ENCODE measurements around the gene CTNNA3.
A peak's percentile ranks its signal among the peaks of the same experiment; 100 is the strongest.

The CTNNA3 gene

DNA sequence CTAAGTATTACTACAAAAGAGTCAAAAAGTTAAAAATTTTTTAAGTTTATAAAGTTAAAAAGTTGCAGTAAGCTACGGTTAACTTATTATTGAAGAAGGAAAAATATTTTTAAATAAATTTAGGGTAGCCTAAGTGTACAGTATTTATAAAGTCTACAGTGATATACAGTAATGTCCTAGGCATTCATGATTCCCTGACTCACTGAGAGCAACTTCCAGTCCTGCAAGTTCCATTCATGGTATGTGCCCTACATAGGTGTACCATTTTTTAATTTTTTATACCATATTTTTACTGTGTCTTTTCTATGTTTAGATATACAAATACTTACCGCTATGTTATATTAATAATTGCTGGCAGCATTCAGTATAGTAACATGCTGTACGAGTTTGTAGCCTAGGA, 92.3 kb downstream of the CTNNA3 start:
- H3K4me3 ChIP-seq (ENCODE audit: low read length) = no peak overlapping the region
- DNase-seq (ENCODE audit: low read depth) = peak; percentile 48
- TF ChIP-seq CTCF (IDR thresholded peaks at IDR 0.05; ENCODE audit: insufficient read depth, low read depth, low read length, missing control alignments) = no peak

DNA sequence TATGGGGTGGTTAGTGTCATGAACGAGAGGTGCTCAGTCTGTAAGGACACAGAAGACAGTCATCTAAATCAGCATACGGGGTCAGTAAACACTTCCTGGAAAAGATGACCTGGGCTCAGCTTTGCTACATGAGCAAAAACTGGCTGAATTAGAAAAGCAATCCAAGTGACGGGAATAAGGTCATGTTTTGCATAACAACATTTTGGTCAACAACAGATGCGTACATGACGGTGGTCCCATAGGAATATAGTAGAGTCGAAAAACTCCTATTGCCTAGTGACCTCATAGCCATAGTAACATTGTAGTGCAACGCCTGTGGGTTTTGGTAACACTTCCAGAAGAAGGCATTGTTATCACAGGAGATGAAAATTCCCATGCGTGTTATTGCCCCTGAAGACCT, 92.9 kb downstream of the CTNNA3 start:
- no peak overlapping the region for H3K4me3 ChIP-seq (ENCODE audit: low read length)
- TF ChIP-seq CTCF (IDR thresholded peaks at IDR 0.05; ENCODE audit: insufficient read depth, low read depth, low read length, missing control alignments) = no peak
- DNase-seq (ENCODE audit: low read depth) = no peak

DNA sequence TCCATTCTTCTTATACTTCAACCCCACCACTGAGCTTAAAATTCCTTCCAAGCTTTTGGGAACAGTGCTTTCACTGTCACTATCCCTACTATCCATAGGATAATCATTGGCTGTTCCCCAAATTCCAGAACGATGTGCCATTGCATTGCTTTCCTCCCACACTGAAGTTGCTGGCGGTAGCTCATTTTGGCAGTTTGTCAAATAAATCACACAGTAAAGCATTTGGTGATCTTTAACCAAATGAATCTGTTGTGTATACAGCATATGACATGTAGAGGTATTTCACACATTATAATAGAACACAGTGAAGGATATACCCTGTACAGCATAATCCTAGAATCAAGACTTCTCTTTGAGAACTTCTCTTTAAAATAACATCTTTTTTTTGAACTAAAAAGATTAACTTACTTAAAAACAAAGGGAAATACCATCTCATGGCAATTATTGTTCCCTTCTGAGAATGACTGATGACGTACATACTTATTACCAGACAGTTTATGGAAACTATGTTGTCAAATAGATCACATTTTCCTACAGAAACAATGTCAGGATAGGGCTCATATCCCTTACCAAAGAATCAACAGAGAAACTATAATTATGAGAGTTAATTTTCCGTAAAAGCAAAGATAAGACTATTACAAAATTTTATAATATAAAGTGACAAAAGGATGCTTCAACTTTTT, 93.6 kb downstream of the CTNNA3 start:
- TF ChIP-seq CTCF (IDR thresholded peaks at IDR 0.05; ENCODE audit: insufficient read depth, low read depth, low read length, missing control alignments) = no peak
- peak; percentile 73 for DNase-seq (ENCODE audit: low read depth)
- no peak overlapping the region for H3K4me3 ChIP-seq (ENCODE audit: low read length)

DNA sequence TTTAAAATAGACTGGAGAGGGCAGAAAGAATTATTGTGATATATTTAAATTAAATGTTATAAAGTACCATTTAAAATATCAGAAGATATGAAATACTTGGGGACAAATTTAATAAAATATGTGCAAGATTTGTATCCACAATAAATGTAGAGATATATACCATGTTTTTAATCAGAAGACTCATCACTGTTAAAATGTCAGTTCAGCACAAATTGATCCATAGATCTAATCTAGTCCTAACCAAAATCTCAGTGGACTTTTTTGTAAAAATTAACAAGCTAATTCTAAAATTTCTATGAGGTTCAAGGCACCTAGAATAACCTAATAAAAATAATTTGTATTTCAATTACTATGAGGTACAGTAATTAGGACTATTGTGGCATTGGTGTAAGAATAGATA, 96.4 kb downstream of the CTNNA3 start:
- DNase-seq (ENCODE audit: low read depth) = no peak
- H3K4me3 ChIP-seq (ENCODE audit: low read length) = no peak overlapping the region
- no peak for TF ChIP-seq CTCF (IDR thresholded peaks at IDR 0.05; ENCODE audit: insufficient read depth, low read depth, low read length, missing control alignments)

DNA sequence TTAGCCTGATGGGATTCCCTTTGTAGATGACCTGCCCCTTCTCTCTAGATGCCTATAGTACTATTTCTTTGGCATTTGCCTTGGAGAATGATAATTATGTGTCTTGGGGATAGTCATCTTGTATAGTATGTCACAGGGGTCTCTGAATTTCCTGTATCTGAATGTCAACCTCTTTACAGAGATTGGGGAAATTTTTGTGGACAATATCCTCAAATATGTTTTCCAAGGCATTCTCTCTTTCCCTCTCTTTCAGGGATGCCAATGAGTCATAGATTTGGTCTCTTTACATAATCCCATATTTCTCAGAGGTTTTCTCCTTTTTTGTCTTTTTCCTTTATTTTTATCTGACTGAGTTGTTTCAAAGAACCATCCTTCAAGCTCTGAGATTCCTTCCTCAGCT, 99.4 kb downstream of the CTNNA3 start:
- no peak for TF ChIP-seq CTCF (IDR thresholded peaks at IDR 0.05; ENCODE audit: insufficient read depth, low read depth, low read length, missing control alignments)
- H3K4me3 ChIP-seq (ENCODE audit: low read length) = no peak overlapping the region
- DNase-seq (ENCODE audit: low read depth) = no peak

- TF ChIP-seq CTCF (IDR thresholded peaks at IDR 0.05; ENCODE audit: insufficient read depth, low read depth, low read length, missing control alignments) = no peak
- H3K4me3 ChIP-seq (ENCODE audit: low read length) = no peak overlapping the region
- DNase-seq (ENCODE audit: low read depth) = no peak
These were observed 108.2 kb downstream of the CTNNA3 start for GRCh38 chr10:67587771-67588170.

DNA sequence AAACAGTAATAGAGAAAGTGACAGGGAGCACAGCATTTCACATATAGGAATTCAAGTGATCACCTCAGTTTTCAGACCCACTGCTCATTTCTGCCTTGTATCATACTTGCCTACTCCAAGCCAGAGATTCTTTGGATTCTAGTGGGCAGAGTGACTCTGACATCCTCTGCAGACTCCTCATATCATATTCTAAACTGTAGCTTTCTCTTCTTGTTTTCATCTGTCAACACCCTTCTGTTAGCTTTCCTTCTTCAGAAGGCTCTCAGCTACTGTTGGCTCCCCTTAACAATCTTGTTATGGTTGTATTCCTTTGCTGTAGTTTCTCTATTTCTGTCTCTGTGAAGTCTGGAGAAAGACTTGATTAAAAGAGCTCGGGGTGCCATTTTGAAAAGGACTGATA, 120.5 kb downstream of the CTNNA3 start:
- H3K4me3 ChIP-seq (ENCODE audit: low read length) = no peak overlapping the region
- no peak for TF ChIP-seq CTCF (IDR thresholded peaks at IDR 0.05; ENCODE audit: insufficient read depth, low read depth, low read length, missing control alignments)
- DNase-seq (ENCODE audit: low read depth) = no peak

Measured in epithelial cell of esophagus (primary cell).